VCaP (cell line): ENCODE data around the gene ZC3H12D.
A peak's percentile ranks its signal among the peaks of the same experiment; 100 is the strongest.

Experiments used
- H3K27ac ChIP-seq: fragments of 450-650 bp; 2 replicates; pipeline ENCODE4 v1.5.1; 2017
- CTCF ChIP-seq: fragments of 450-650 bp; conservative IDR thresholded peaks from 2 replicates; pipeline ENCODE4 v1.5.1; 2017; ENCODE audit warnings: mild to moderate bottlenecking, moderate library complexity

Gene ZC3H12D

GRCh38 chr6:149473080-149474052 is 11.4 kb downstream of the ZC3H12D start:
- H3K27ac ChIP-seq, result no peak overlapping the region
- no peak for TF ChIP-seq CTCF

GRCh38 chr6:149472241-149472640 is 12.6 kb downstream of the ZC3H12D start:
- no peak overlapping the region for H3K27ac ChIP-seq
- TF ChIP-seq CTCF, result no peak

- H3K27ac ChIP-seq, result no peak overlapping the region
These were observed 13.0 kb downstream of the ZC3H12D start for GRCh38 chr6:149471801-149472200.

GRCh38 chr6:149470948-149471347 is 13.9 kb downstream of the ZC3H12D start:
- H3K27ac ChIP-seq, result no peak overlapping the region
- TF ChIP-seq CTCF, result no peak

More at GRCh38 chr6:149471801-149472200, 13.0 kb downstream of the ZC3H12D start:
- no peak for TF ChIP-seq CTCF

GRCh38 chr6:149468179-149468578 is 16.6 kb downstream of the ZC3H12D start:
- TF ChIP-seq CTCF, result no peak
- H3K27ac ChIP-seq, result no peak overlapping the region

- H3K27ac ChIP-seq, result no peak overlapping the region
- TF ChIP-seq CTCF, result no peak
These were observed 17.5 kb downstream of the ZC3H12D start for GRCh38 chr6:149467265-149467664.

- 0 out of 2 replicates have a peak overlapping the region, but pooled peaks have one; percentile 5 for H3K27ac ChIP-seq
- no peak for TF ChIP-seq CTCF
These were observed 20.4 kb downstream of the ZC3H12D start for GRCh38 chr6:149464411-149464810.
